ENCODE results near the gene ITGA2B.

DNA sequence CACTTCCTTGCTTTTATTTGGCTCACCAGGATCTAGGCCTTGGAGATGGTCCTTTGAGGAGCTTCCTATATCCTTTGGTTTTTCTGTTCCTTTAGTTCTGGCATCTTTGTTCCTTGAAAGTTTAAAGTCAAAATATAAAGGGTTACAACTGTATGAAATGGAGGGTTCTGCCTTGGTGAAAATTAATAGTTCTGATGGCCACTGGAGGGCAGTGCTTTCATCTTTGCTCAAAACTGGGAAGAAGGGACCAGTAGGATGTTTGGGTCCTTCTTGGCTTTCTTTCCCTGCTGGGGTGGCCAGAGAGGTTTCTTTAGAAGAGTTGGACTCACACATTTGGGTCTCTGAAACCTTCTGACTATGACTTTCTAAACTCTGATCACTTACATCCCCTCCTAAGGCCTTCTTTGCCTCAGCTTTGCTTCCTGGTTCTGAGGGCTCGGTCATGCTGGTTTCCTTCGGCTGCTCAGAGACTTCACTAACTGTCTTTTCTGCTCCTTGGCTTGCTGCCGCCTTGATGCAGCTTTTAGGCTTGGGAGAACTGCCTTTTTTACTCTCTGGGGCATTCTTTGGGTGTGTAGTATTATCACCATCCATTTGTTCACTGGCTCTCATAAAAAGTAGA is 10.9 kb upstream of the ITGA2B start:
- TF ChIP-seq EZH2 (IDR thresholded peaks at IDR 0.05; ENCODE audit: borderline replicate concordance, low read length): no peak
- TF ChIP-seq CTCF (IDR thresholded peaks at IDR 0.05; ENCODE audit: low read length): peak; percentile 70
